HEK293T (cell line): ENCODE measurements around the gene SHISAL1.

Source experiments
- ELF4 ChIP-seq: fragments of 450-650 bp; IDR thresholded peaks from 2 replicates; pipeline ENCODE4 v1.6.1; 2017; ENCODE audit warnings: antibody characterized with exemption
- FOXA1 ChIP-seq: fragments of 450-650 bp; IDR thresholded peaks from 2 replicates; pipeline ENCODE4 v1.6.1; 2016; ENCODE audit warnings: mild to moderate bottlenecking
- FOXM1 ChIP-seq: fragments of 450-650 bp; IDR thresholded peaks from 2 replicates; pipeline ENCODE4 v1.6.1; 2017; ENCODE audit warnings: mild to moderate bottlenecking, borderline replicate concordance
- HDGF ChIP-seq: fragments of 450-650 bp; IDR thresholded peaks from 2 replicates; pipeline ENCODE4 v1.6.1; 2017; ENCODE audit warnings: antibody characterized with exemption, borderline replicate concordance
- LEF1 ChIP-seq: fragments of 450-650 bp; IDR thresholded peaks from 2 replicates; pipeline ENCODE4 v1.6.1; 2017; ENCODE audit warnings: mild to moderate bottlenecking, borderline replicate concordance
- SP1 ChIP-seq: fragments of 450-650 bp; IDR thresholded peaks from 2 replicates; pipeline ENCODE4 v1.6.1; 2017
- SUZ12 ChIP-seq: fragments of 450-650 bp; IDR thresholded peaks from 2 replicates; pipeline ENCODE4 v1.6.1; 2016; ENCODE audit warnings: mild to moderate bottlenecking
- TARDBP ChIP-seq: fragments of 450-650 bp; IDR thresholded peaks from 2 replicates; pipeline ENCODE4 v1.6.1; 2016
- ZNF384 ChIP-seq: fragments of 450-650 bp; IDR thresholded peaks from 2 replicates; pipeline ENCODE4 v1.6.1; 2016
- TF ChIP-seq, protein P1 (sequence below): fragments of 450-650 bp; IDR thresholded peaks from 2 replicates; pipeline ENCODE4 v1.6.1; 2016

DNA sequence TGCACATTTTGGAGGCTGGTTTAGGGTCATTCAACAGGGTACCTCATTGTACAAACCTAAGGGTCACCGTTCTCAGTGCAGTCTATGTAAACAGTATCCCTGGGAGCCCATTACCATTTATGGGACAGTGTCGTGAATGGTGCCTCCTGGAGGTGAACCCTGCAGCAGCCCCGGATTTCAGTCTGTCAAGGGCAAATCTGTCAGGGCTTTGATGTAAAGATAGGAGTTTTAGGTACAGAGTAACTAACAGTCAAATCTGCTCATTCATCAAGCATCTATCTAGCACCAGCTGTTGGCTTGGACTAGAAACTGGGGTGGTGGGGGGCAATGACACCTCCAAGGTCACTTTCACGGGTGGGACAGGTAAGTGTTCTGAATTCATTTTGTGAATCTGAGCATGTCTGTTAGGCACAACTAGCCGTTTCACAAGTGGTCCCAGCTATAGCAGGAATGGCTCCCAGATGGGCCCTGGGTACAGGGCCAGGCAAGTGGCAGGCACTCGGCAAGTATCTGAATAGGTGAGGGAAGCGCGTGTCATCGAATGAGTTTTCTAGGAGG, 68.4 kb downstream of the SHISAL1 start:
- TF ChIP-seq FOXM1 = no peak
- no peak for TF ChIP-seq SUZ12
- TF ChIP-seq SP1 = no peak
- TF ChIP-seq TARDBP = no peak
- TF ChIP-seq LEF1 = no peak
- TF ChIP-seq, protein P1, sequence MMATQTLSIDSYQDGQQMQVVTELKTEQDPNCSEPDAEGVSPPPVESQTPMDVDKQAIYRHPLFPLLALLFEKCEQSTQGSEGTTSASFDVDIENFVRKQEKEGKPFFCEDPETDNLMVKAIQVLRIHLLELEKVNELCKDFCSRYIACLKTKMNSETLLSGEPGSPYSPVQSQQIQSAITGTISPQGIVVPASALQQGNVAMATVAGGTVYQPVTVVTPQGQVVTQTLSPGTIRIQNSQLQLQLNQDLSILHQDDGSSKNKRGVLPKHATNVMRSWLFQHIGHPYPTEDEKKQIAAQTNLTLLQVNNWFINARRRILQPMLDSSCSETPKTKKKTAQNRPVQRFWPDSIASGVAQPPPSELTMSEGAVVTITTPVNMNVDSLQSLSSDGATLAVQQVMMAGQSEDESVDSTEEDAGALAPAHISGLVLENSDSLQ = no peak
- TF ChIP-seq FOXA1 = no peak
- TF ChIP-seq ZNF384 = no peak
- TF ChIP-seq ELF4 = no peak
- TF ChIP-seq HDGF = no peak
